Gastroesophageal sphincter (tissue), 4 donors: ENCODE measurements around the gene PLPPR3. TPM values are rescaled to one million over a fixed set of nuclear protein-coding genes. Genes with fewer than 3 reads are reported as not detected.

Source experiments
- ATAC-seq: fragments of 150-250 bp; one replicate; pipeline ENCODE4 v1.9.1; 2016; ENCODE audit warnings: mild to moderate bottlenecking, moderate library complexity
- H3K27ac ChIP-seq, 4 donors: fragments of 200-600 bp; sonication (generic) in 3 of 4; 1 replicate in 3 of 4; 2 replicates in 1 of 4; pipeline ENCODE4 v1.5.1; 2016 to 2019
- H3K27me3 ChIP-seq: fragments of 200-600 bp; sonication (generic); one replicate; pipeline ENCODE4 v1.5.1; 2019
- H3K36me3 ChIP-seq, 2 donors: fragments of 200-600 bp; sonication (generic); one replicate each; pipeline ENCODE4 v1.5.1; 2019; ENCODE audit warnings: control low read depth in 1 of 2
- H3K4me1 ChIP-seq, 3 donors: fragments of 200-600 bp; sonication (generic); 1 replicate in 2 of 3; 2 replicates in 1 of 3; pipeline ENCODE4 v1.5.1; 2016 to 2019; ENCODE audit warnings: control low read depth in 2 of 3
- H3K4me3 ChIP-seq, 2 donors: fragments of 200-600 bp; sonication (generic); one replicate each; pipeline ENCODE4 v1.5.1; 2019; ENCODE audit warnings: mild to moderate bottlenecking in 1 of 2, moderate library complexity in 1 of 2
- H3K9me3 ChIP-seq, 3 donors: fragments of 200-600 bp; sonication (generic); one replicate each; pipeline ENCODE4 v1.5.1; 2017 to 2019; ENCODE audit warnings: control low read depth in 2 of 3
- EP300 ChIP-seq: sonication (generic); formaldehyde crosslinking; IDR thresholded peaks from one replicate; pipeline ENCODE4 v1.6.1; 2017; ENCODE audit warnings: antibody characterized with exemption, mild to moderate bottlenecking
- POLR2A ChIP-seq, 2 donors: fragments of 450-650 bp; IDR thresholded peaks; one replicate each; pipeline ENCODE4 v1.6.1; 2017; ENCODE audit warnings: antibody characterized with exemption in 2 of 2, mild to moderate bottlenecking in 2 of 2, moderate library complexity in 1 of 2
- POLR2AphosphoS5 ChIP-seq: sonication (generic); formaldehyde crosslinking; IDR thresholded peaks from one replicate; pipeline ENCODE4 v1.6.1; 2017; ENCODE audit warnings: antibody characterized with exemption
- WGBS, 2 donors: methylation state at CpG; one replicate each; pipeline ENCODE4 v1.1.5; 2018; ENCODE audit warnings: low coverage in 1 of 2; 5-methylcytosine and 5-hydroxymethylcytosine counted together
- total RNA-seq, 4 donors: library from RNA; depleted of rRNA; stranded (reverse); fragments of >200 nt; gene quantifications; one replicate each; pipeline ENCODE4 v1.1.0, GENCODE V29; 2016
- TF ChIP-seq, protein P1 (sequence below), 4 experiments: fragments of 200-600 bp in 2 of 4; fragments of 450-650 bp in 2 of 4; sonication (generic) in 1 of 4; IDR thresholded peaks; one replicate each; pipeline ENCODE4 v1.5.1; 2017 to 2019; ENCODE audit warnings: antibody characterized with exemption in 4 of 4, mild to moderate bottlenecking in 2 of 4, moderate library complexity in 2 of 4

The PLPPR3 gene
- total RNA-seq, 4 donors from 2014 or later, result not detected

DNA sequence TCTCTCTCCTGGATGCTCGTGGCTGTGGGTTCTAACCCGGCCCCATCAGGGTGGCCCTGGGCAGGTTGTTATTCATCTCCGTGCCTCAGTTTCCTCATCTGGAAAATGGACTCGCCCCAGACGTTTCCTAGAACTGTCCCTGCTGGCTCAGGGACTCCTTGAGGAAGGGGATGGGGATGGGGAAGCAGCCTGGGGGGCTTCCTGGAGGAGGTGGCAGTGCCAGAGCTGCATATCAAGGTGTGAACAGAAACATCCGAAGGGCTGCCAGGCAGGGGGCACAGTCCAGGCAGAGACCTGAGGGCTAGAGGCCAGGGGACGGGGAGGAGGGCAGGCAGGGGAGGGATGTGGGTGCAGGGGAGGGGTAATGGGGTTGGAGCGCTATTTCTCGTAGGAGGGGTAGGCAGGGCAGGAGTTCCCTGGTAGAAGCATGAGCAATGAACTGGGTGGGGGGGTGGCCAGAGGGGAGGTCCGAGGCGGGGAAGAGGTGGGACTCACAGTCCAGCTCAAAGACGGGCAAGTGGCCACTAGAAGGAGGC lies 26.7 kb upstream of the PLPPR3 start:
- 29 to 31% methylated on average over 5 to 7 of the region's 12 CpGs for WGBS, 2 donors
- TF ChIP-seq EP300 (no peak), POLR2AphosphoS5 (no peak), POLR2A (IDR thresholded peaks at IDR 0.05) (no peak)
- TF ChIP-seq, protein P1, sequence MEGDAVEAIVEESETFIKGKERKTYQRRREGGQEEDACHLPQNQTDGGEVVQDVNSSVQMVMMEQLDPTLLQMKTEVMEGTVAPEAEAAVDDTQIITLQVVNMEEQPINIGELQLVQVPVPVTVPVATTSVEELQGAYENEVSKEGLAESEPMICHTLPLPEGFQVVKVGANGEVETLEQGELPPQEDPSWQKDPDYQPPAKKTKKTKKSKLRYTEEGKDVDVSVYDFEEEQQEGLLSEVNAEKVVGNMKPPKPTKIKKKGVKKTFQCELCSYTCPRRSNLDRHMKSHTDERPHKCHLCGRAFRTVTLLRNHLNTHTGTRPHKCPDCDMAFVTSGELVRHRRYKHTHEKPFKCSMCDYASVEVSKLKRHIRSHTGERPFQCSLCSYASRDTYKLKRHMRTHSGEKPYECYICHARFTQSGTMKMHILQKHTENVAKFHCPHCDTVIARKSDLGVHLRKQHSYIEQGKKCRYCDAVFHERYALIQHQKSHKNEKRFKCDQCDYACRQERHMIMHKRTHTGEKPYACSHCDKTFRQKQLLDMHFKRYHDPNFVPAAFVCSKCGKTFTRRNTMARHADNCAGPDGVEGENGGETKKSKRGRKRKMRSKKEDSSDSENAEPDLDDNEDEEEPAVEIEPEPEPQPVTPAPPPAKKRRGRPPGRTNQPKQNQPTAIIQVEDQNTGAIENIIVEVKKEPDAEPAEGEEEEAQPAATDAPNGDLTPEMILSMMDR (IDR thresholded peaks at IDR 0.05), result no peak
- H3K27ac ChIP-seq, result peak overlapping the region in 2 of 4 donors; percentile 69 to 73
- H3K4me1 ChIP-seq, result peaks cover 0 to 59% (median 19%) of the 10 kb centered on the region in 3 donors
- H3K36me3 ChIP-seq, result no peaks in the 10 kb centered on the region
- ATAC-seq, result no peak
- H3K9me3 ChIP-seq, result no peaks in the 10 kb centered on the region
- H3K27me3 ChIP-seq, result peaks cover 78% of the 10 kb centered on the region
- no peak overlapping the region for H3K4me3 ChIP-seq

GRCh38 chr19:845707-846521 lies 24.2 kb upstream of the PLPPR3 start:
- TF ChIP-seq POLR2A (IDR thresholded peaks at IDR 0.05), result no peak
- TF ChIP-seq POLR2AphosphoS5, result no peak
- no peak for TF ChIP-seq EP300
- TF ChIP-seq, protein P1 (IDR thresholded peaks at IDR 0.05), result no peak
- WGBS, 2 donors, result 46% methylated on average over 18 of the region's 37 CpGs; no CpG with 5 or more reads in 1 of the 2 donors
- no peak for ATAC-seq

DNA sequence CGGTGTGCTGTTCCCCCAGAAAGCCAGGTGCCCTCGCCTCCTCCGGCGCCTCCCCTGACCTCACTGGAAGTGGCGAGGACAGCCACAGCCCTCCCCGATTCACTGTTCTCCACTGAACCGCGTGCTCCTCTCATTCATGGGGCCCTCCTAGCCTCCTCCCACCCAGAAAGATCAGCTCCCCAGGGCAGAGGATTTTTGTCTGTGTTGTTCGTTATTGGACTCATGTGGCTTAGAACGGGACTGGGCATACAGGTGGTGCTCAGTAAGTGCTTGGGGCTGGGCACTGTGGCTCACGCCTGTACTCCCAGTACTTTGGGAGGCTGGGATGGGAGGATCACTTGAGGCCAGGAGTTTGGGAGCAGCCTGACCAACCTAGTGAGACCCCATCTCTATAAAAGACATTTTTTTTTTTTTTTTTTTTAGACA lies 22.8 kb upstream of the PLPPR3 start:
- no peak overlapping the region for H3K27ac ChIP-seq
- peaks cover 0 to 28% (median 10%) of the 10 kb centered on the region in 3 donors for H3K4me1 ChIP-seq
- WGBS, 2 donors, result 30 to 51% methylated on average over 3 to 11 of the region's 11 CpGs
- no peak for ATAC-seq
- H3K27me3 ChIP-seq, result peaks cover 89% of the 10 kb centered on the region
- H3K4me3 ChIP-seq, result no peak overlapping the region
- TF ChIP-seq POLR2AphosphoS5, result no peak
- no peak for TF ChIP-seq POLR2A (IDR thresholded peaks at IDR 0.05)
- no peak for TF ChIP-seq EP300
- TF ChIP-seq, protein P1 (IDR thresholded peaks at IDR 0.05), result no peak
- no peaks in the 10 kb centered on the region for H3K9me3 ChIP-seq
- no peaks in the 10 kb centered on the region for H3K36me3 ChIP-seq

More at GRCh38 chr19:845707-846521, 24.2 kb upstream of the PLPPR3 start:
- H3K27ac ChIP-seq, result no peak overlapping the region
- no peaks in the 10 kb centered on the region for H3K36me3 ChIP-seq
- peaks cover 76% of the 10 kb centered on the region for H3K27me3 ChIP-seq
- peaks cover 0 to 40% (median 17%) of the 10 kb centered on the region in 3 donors for H3K4me1 ChIP-seq
- no peaks in the 10 kb centered on the region for H3K9me3 ChIP-seq
- H3K4me3 ChIP-seq, result no peak overlapping the region

GRCh38 chr19:843836-844545 lies 22.2 kb upstream of the PLPPR3 start:
- H3K9me3 ChIP-seq, result no peaks in the 10 kb centered on the region
- TF ChIP-seq POLR2AphosphoS5, result no peak
- no peak for TF ChIP-seq EP300
- TF ChIP-seq, protein P1 (IDR thresholded peaks at IDR 0.05), result no peak
- TF ChIP-seq POLR2A (IDR thresholded peaks at IDR 0.05), result no peak
- ATAC-seq, result no peak
- no peaks in the 10 kb centered on the region for H3K36me3 ChIP-seq
- H3K4me3 ChIP-seq, result peak overlapping the region in 1 of 2 donors; percentile 40
- H3K4me1 ChIP-seq, result peaks cover 0 to 28% (median 10%) of the 10 kb centered on the region in 3 donors
- peaks cover 94% of the 10 kb centered on the region for H3K27me3 ChIP-seq
- no peak overlapping the region for H3K27ac ChIP-seq
- WGBS, 2 donors, result 13 to 40% methylated on average over 2 to 4 of the region's 70 CpGs
